Stomach smooth muscle (tissue), 2 donors: ENCODE data around the gene TSSK2.

Experiments
- H3K27ac ChIP-seq: one replicate; pipeline ENCODE4 v1.7.0; 2013; ENCODE audit warnings: mild to moderate bottlenecking, low read length, inconsistent platforms
- H3K27me3 ChIP-seq, 2 donors: one replicate each; pipeline ENCODE4 v1.7.0; 2013; ENCODE audit warnings: low read length in 2 of 2; ENCODE audit not compliant: insufficient read depth in 2 of 2, control insufficient read depth in 1 of 2
- H3K36me3 ChIP-seq, 2 donors: one replicate each; pipeline ENCODE4 v1.7.0; 2013; ENCODE audit warnings: low read length in 2 of 2; ENCODE audit not compliant: control insufficient read depth in 2 of 2, insufficient read depth in 2 of 2
- H3K4me1 ChIP-seq: one replicate; pipeline ENCODE4 v1.7.0; 2013; ENCODE audit warnings: low read length; ENCODE audit not compliant: control insufficient read depth, insufficient read depth
- H3K4me3 ChIP-seq, 2 donors: one replicate each; pipeline ENCODE4 v1.7.0; 2013; ENCODE audit warnings: low read length in 2 of 2
- H3K9ac ChIP-seq, 2 donors: one replicate each; pipeline ENCODE4 v1.7.0; 2013; ENCODE audit warnings: low read length in 2 of 2, mild to moderate bottlenecking in 1 of 2
- H3K9me3 ChIP-seq, 2 donors: one replicate each; pipeline ENCODE4 v1.7.0; 2013; ENCODE audit warnings: low read length in 2 of 2; ENCODE audit not compliant: control insufficient read depth in 2 of 2
- donor health status: healthy.
- donor health status: Pancreatic carcinoma.

The TSSK2 gene

DNA sequence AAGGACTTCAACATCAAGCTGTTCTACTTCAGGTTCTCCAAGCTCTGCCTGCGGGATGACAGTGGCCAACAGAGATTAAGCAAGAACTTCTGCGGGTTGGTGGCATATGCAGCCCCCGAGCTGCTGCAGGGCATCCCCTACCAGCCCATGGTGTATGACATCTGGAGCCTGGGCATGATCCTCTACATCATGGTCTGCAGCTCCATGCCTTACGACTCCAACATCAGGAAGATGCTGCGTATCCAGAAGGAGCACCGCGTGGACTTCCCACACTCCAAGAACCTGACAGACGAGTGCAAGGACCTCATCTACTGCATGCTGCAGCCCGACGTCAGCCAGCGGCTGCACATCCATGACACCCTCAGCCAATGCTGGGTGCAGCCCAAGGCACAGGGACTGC, 6.1 kb upstream of the TSSK2 start:
- Histone ChIP-seq H3K9me3 (no peaks in the 10 kb centered on the region), H3K36me3 (no peaks in the 10 kb centered on the region), H3K27me3 (no peaks in the 10 kb centered on the region), H3K27ac (no peak overlapping the region), H3K4me3 (no peak overlapping the region), H3K4me1 (peaks cover 21% of the 10 kb centered on the region), H3K9ac (no peak overlapping the region)

DNA sequence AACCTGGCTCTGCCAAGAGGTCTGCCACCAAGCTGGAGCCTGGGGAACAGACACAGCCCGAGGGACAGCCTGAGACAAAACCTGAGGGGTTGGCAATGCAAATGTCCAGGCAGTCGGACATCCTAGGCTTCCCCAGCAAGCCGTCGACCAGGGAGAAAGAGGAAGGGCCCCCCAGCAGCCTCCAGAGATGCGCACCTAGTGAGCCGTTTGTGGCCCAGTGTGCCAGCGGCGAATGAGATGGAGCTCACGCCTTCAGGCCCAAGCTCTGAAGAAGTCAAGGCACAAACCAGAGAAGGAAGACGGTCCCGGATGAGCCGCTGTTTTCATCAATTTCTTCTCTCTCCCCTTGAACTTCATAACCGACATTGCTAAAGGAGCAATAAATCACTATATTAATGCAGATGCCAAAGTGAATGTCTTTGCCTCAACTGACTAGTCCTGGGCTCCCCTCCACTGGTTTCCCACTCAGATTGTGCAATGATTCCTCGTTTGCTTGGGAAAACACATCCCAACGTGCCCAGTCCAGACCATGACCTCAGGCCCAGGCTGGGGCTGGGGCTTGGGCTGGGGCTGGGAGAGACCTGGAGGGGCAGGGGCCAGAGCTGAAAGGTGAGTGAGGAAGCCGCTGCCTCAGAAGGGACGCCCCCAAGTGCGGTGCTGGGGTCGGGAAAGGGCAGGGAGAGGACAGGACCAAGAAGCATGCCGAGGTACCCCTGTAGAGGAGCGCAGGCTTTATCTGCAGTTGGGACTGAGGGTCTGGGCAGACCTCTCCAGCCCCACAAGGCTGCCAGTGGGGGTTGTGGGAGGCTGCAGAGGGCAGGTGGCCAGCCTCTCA, 5.4 kb upstream of the TSSK2 start:
- Histone ChIP-seq H3K9me3 (no peaks in the 10 kb centered on the region), H3K4me3 (no peak overlapping the region), H3K9ac (no peak overlapping the region)

DNA sequence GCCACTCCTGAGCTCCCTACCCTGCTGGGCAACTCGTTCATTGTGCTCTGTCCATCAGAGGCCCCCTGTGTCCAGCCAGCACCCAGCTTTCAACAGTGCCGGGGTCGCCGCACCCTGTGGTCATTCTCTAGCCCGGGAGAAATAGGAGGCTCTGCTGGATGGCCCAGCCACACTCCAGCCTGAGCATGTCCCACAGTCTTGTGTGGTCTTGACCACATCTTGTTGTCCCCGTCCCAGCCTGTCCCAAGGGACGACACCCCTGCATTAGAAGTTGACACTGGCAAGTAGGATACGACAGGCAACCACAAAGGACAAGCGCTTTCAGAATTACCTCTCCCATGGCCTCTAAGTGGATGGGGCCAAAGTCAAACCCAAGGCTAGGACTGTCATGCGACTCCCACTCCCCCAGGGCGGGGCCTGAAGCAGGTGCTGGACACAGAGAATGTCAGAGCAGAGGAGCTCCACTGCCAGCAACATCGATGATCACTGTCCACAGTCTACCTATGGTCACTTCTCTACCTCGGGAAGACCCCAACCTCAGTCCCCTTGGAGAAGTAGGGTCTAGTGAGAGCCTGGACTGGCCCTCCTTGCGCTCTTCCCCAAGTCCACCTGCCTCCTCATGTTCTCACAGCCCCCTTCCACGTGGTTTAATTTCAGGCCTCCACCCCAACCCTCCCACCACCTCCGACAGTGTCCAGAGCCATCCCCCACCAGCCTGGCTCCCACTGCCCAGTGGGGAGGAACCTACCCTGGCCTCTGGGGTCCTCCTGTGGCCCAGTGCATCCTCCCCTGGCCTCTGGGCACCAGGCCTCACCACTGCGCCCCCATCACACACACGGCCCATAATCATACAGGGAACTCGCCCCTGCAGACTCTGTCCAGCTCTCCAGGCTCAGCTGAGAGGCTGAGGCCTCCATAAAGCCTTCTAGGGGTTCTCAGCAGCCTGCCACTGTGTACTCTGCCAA, 4.5 kb upstream of the TSSK2 start:
- H3K4me1 ChIP-seq: peaks cover 8% of the 10 kb centered on the region
- peaks cover under 1 to 1% of the 10 kb centered on the region in 2 donors for H3K36me3 ChIP-seq
- H3K27ac ChIP-seq: no peak overlapping the region
- H3K4me3 ChIP-seq: no peak overlapping the region
- H3K27me3 ChIP-seq: no peaks in the 10 kb centered on the region
- H3K9ac ChIP-seq: no peak overlapping the region
- no peaks in the 10 kb centered on the region for H3K9me3 ChIP-seq

More for the DNA sequence above, 5.4 kb upstream of the TSSK2 start:
- Histone ChIP-seq H3K36me3 (no peaks in the 10 kb centered on the region), H3K27ac (no peak overlapping the region), H3K27me3 (no peaks in the 10 kb centered on the region), H3K4me1 (peaks cover 15% of the 10 kb centered on the region)

DNA sequence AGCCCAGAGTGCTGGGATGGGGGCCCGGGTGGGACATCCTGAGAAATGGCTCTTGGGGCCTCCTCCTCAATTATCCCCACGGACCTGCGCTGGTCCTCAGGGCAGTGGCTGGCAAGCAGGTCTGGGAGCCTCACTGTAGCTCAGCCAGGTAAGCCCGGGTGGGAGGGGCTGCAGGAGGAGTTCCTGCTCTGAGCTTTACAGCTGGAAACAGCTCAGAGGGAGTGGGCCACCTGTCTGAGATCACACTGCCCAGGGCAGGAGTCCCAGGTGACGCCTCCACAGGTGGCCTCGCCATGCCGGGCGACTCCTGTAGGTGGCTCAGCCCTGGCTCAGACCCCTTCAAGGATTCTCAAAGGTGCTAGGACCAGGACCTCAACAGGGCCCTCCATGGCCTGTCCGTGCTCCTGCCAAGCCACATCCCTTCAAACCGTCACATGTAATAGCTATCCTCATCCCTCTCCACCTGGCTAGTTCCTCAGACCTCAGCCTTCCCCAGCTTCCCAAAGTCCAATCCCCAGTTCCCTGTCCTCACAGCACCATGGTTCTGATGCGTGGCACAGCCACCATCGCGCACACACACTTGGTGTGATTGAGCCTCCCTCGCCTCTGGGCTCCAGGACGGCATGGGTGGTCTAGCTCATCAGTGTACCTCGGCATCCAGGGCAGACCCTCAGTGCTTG, 3.6 kb upstream of the TSSK2 start:
- H3K4me1 ChIP-seq: peaks cover 8% of the 10 kb centered on the region
- no peaks in the 10 kb centered on the region for H3K27me3 ChIP-seq
- H3K4me3 ChIP-seq: no peak overlapping the region
- no peak overlapping the region for H3K9ac ChIP-seq
- no peak overlapping the region for H3K27ac ChIP-seq
- H3K36me3 ChIP-seq: peaks cover 5 to 8% of the 10 kb centered on the region in 2 donors
- H3K9me3 ChIP-seq: no peaks in the 10 kb centered on the region

DNA sequence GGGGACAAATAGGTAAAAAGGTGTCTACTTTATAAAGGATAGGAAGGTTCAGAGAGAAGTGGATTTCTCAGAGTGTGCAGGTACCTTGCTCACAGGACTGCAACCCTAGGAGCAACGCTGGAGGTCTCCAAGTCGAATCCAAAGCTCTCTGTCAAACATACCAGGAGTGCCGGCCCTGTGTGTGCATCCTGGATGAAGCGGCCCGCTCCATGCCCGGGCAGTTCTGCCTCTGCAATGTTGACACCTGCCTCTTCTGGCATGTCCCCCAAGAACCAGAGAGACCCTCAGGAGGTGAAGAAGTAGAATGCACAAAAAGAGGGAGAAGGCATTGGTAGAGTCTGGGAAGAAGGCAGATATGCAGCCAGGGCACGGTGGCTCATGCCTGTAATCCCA, 3.1 kb upstream of the TSSK2 start:
- Histone ChIP-seq H3K36me3 (peaks cover 7 to 8% of the 10 kb centered on the region in 2 donors), H3K27me3 (no peaks in the 10 kb centered on the region), H3K27ac (no peak overlapping the region), H3K4me3 (no peak overlapping the region), H3K4me1 (peaks cover 3% of the 10 kb centered on the region), H3K9ac (no peak overlapping the region), H3K9me3 (no peaks in the 10 kb centered on the region)

DNA sequence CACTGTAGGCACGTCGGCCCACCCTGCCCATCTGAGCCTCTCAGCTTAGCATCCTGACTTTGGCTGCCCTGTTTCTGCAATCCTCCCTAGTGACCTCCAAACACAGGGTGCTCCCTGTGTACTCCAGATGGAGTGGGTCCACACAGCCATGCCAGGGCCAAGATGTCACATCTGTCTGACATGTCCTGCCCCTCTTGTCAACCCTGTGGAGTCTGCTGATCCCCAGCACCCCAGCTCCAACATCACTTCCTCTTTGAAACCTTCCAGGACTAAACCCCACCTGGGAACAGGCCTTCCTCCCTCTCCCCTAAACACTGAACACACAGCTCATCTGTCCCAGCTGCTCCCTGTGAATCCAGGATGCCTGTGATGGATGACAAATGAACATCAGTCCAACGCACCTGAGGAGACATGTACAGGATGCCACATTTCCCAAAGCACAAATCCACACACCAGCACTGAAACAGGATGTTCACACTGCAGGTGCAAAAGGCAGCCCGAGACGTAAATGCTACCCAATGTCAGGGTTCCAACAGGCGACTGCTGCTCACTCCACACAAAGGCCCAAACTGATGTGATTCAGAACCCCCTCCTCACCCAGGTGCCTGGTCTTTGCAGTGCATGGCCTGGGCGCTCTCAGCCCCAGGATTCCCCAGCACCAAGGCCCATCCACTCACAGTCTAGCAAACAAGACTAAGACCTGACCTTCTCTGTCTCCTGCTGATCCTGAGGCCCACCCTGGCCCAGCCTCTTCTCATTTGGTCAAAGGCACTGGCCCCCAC, 2.0 kb upstream of the TSSK2 start:
- Histone ChIP-seq H3K27ac (no peak overlapping the region), H3K27me3 (no peaks in the 10 kb centered on the region), H3K4me3 (no peak overlapping the region), H3K36me3 (peaks cover 16 to 18% of the 10 kb centered on the region in 2 donors), H3K9ac (no peak overlapping the region), H3K9me3 (no peaks in the 10 kb centered on the region), H3K4me1 (no peaks in the 10 kb centered on the region)

DNA sequence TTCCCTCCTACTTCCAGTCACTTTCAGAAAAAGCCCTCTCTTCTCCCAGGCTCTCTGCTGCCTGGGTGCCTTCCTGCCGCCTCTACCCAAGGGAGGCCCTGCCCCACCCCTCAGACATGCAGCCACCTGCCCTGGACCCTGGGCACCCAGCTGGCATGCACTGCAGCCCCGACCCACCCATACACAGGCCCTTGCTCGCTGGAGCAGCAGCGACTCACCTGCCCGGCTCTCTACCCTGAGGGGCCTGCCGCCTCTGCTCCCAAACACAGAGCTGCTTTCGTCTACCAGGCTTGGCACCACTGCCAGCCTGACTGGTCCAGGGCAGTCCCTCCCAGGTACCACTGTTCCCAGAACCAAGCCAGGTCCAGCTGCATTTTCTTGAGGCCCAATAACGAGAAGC, 1.2 kb upstream of the TSSK2 start:
- no peak overlapping the region for H3K9ac ChIP-seq
- peaks cover 23% of the 10 kb centered on the region in 2 donors for H3K36me3 ChIP-seq
- H3K4me3 ChIP-seq: no peak overlapping the region
- H3K27ac ChIP-seq: no peak overlapping the region
- no peaks in the 10 kb centered on the region for H3K4me1 ChIP-seq
- H3K9me3 ChIP-seq: no peaks in the 10 kb centered on the region
- no peaks in the 10 kb centered on the region for H3K27me3 ChIP-seq

DNA sequence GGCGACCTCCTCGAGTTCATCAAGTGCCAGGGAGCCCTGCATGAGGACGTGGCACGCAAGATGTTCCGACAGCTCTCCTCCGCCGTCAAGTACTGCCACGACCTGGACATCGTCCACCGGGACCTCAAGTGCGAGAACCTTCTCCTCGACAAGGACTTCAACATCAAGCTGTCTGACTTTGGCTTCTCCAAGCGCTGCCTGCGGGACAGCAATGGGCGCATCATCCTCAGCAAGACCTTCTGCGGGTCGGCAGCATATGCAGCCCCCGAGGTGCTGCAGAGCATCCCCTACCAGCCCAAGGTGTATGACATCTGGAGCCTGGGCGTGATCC, 542 bp downstream of the TSSK2 start:
- Histone ChIP-seq H3K36me3 (peaks cover 30 to 34% of the 10 kb centered on the region in 2 donors), H3K4me1 (no peaks in the 10 kb centered on the region), H3K27me3 (no peaks in the 10 kb centered on the region), H3K9ac (no peak overlapping the region), H3K4me3 (no peak overlapping the region), H3K27ac (no peak overlapping the region), H3K9me3 (no peaks in the 10 kb centered on the region)

DNA sequence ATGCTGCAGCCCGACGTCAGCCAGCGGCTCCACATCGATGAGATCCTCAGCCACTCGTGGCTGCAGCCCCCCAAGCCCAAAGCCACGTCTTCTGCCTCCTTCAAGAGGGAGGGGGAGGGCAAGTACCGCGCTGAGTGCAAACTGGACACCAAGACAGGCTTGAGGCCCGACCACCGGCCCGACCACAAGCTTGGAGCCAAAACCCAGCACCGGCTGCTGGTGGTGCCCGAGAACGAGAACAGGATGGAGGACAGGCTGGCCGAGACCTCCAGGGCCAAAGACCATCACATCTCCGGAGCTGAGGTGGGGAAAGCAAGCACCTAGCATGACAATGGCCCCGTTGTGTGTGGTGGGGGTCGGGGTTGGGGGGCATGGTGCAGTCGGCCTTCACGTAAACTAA, 1.0 kb downstream of the TSSK2 start:
- Histone ChIP-seq H3K9ac (no peak overlapping the region), H3K4me3 (no peak overlapping the region), H3K36me3 (peaks cover 32 to 39% of the 10 kb centered on the region in 2 donors), H3K9me3 (no peaks in the 10 kb centered on the region), H3K27me3 (no peaks in the 10 kb centered on the region), H3K4me1 (no peaks in the 10 kb centered on the region), H3K27ac (no peak overlapping the region)
